Progenitor cell of endocrine pancreas (in vitro differentiated cells): Measurements from ENCODE around the gene ARHGEF4. TPM values are rescaled to one million over a fixed set of nuclear protein-coding genes. Genes with fewer than 3 reads are reported as not detected.
"Not testable (repeated sequence)": the region's sequence is repeated elsewhere in the genome, so short reads cannot be mapped to it uniquely, and the experiment has no call there.

Experiments
- DNase-seq: peaks from one replicate; pipeline ENCODE4 v3.0.0; 2021; ENCODE audit warnings: low spot score; ENCODE audit not compliant: unreplicated experiment
- H3K27ac Mint-ChIP-seq: 2 replicates; pipeline ENCODE4 v1.8.0; 2021; ENCODE audit warnings: mild to moderate bottlenecking, moderate library complexity, mixed read lengths
- H3K27me3 Mint-ChIP-seq: 2 replicates; pipeline ENCODE4 v1.8.0; 2021; ENCODE audit warnings: mixed read lengths
- H3K36me3 Mint-ChIP-seq: 2 replicates; pipeline ENCODE4 v1.8.0; 2022; ENCODE audit warnings: mixed read lengths; ENCODE audit not compliant: insufficient read depth
- H3K4me1 Mint-ChIP-seq: 2 replicates; pipeline ENCODE4 v1.8.0; 2021; ENCODE audit warnings: low read depth, mixed read lengths
- H3K4me3 Mint-ChIP-seq: 2 replicates; pipeline ENCODE4 v1.8.0; 2021; ENCODE audit warnings: low read depth, mild to moderate bottlenecking, moderate library complexity, mixed read lengths
- H3K9me3 Mint-ChIP-seq: 2 replicates; pipeline ENCODE4 v1.8.0; 2021; ENCODE audit warnings: low read depth, mixed read lengths
- CTCF ChIP-seq: fragments of 200-600 bp; sonication (generic); IDR thresholded peaks from one replicate; pipeline ENCODE4 v1.5.0; 2021; ENCODE audit warnings: antibody characterized with exemption, mild to moderate bottlenecking; ENCODE audit not compliant: unreplicated experiment
- total RNA-seq: library from RNA; stranded (reverse); gene quantifications from 2 replicates; pipeline ENCODE4 v1.2.1, GENCODE V29; 2021

The ARHGEF4 gene
- total RNA-seq, 1 donor from 2014 or later: 5.6 TPM

DNA sequence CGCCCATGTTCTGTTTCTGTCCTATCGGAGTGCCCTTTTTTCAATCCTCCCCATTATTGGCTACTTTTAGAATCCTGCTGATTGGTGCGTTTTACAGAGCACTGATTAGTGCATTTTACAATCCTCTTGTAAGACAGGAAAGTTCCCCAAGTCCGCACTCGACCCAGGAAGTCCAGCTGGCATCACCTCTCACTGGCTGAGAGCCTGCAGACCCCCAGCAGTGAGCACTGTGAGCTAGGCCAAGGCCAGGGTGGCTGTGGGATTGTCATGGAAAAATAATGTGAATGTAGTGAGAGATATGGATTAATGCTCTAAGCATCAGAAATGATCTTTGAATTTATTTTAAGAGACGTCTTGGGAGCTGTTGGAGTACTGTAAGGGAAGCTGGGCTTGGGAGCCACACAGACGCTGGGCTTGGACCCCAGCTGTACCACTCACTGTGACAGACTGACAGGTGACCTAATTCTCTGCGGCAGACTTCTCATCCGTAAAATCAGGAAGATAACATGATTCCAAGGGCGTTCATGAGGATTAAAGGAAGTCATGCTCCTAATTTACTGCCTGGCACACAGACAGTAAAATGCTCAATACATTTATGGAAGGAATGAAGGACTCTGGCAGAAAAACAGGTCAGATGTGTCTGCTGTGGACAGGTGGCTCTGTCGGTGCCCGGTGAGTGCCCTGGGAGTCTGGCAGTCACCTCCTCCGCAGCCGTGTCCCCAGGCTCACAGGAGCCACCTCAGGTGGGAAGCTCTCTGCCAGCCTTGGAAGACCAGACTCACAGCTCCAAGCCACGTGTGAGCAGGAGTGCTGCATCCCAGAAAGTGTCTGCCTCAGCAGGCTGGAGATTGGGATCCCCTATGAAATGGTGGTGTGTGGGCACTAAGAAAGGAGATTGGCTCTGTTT lies 151.1 kb downstream of the ARHGEF4 start:
- Mint-ChIP-seq H3K27me3 (peaks cover 12% of the 10 kb centered on the region), H3K27ac (no peak overlapping the region), H3K36me3 (peaks cover 2% of the 10 kb centered on the region), H3K4me1 (no peaks in the 10 kb centered on the region), H3K4me3 (no peak overlapping the region), H3K9me3 (peaks cover 6% of the 10 kb centered on the region)
- no peak for TF ChIP-seq CTCF
- DNase-seq: no peak

GRCh38 chr2:130991446-130991845 lies 154.7 kb downstream of the ARHGEF4 start:
- peaks cover 17% of the 10 kb centered on the region for H3K27me3 Mint-ChIP-seq
- H3K4me1 Mint-ChIP-seq, H3K9me3 Mint-ChIP-seq, H3K36me3 Mint-ChIP-seq, H3K27ac Mint-ChIP-seq, DNase-seq, H3K4me3 Mint-ChIP-seq: not testable (repeated sequence)

GRCh38 chr2:130992003-130992402 lies 155.3 kb downstream of the ARHGEF4 start:
- H3K36me3 Mint-ChIP-seq: not testable (repeated sequence)

DNA sequence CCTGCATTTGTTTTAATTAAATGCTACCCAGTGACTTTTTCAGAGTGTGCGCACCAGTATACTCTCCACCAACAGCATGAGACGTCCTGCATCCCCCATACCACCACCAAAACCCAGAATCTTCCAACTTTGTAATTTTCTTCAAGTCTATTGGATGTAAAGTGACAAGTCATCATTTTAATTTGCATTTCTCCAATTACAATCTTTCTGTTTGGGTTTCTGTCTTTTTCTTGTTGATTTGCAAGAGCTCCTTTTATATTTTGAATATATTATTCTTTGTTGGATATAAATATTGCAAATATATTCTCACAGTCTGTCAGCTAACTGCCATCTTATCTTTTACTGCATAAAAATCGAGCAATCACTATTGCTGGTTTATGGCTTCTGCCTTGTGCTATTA lies 160.0 kb downstream of the ARHGEF4 start:
- no peak for TF ChIP-seq CTCF
- H3K27ac Mint-ChIP-seq: no peak overlapping the region
- H3K4me1 Mint-ChIP-seq: no peaks in the 10 kb centered on the region
- peaks cover 3% of the 10 kb centered on the region for H3K9me3 Mint-ChIP-seq
- H3K4me3 Mint-ChIP-seq: no peak overlapping the region
- peaks cover 16% of the 10 kb centered on the region for H3K27me3 Mint-ChIP-seq
- H3K36me3 Mint-ChIP-seq: no peaks in the 10 kb centered on the region
- DNase-seq: no peak

More at GRCh38 chr2:130992003-130992402, 155.3 kb downstream of the ARHGEF4 start:
- H3K27me3 Mint-ChIP-seq: peaks cover 17% of the 10 kb centered on the region
- H3K4me1 Mint-ChIP-seq, DNase-seq, H3K4me3 Mint-ChIP-seq, H3K27ac Mint-ChIP-seq, H3K9me3 Mint-ChIP-seq: not testable (repeated sequence)

DNA sequence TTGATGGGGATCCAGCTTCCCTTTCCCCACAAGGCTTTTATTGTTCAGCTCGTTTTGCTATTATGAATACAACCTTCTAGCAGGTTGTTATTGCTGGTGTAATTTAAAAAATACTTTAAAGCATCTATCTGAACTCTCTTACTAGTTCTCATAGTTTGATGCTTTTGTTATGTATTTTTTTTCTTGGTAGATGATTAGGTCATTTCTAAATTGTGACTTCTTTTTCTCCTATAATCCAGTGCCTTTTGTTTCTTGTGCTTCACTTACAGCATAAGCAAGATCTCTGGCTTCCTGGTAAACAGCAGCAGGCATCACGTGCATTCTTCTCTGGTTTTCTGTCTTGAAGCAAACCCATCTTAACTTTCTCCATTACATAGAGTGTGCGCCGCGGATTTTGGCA lies 160.5 kb downstream of the ARHGEF4 start:
- H3K9me3 Mint-ChIP-seq: peaks cover 2% of the 10 kb centered on the region
- H3K4me1 Mint-ChIP-seq: no peaks in the 10 kb centered on the region
- H3K27me3 Mint-ChIP-seq: peaks cover 16% of the 10 kb centered on the region
- no peak overlapping the region for H3K27ac Mint-ChIP-seq
- no peak overlapping the region for H3K4me3 Mint-ChIP-seq
- no peak for DNase-seq
- TF ChIP-seq CTCF: no peak
- no peaks in the 10 kb centered on the region for H3K36me3 Mint-ChIP-seq

DNA sequence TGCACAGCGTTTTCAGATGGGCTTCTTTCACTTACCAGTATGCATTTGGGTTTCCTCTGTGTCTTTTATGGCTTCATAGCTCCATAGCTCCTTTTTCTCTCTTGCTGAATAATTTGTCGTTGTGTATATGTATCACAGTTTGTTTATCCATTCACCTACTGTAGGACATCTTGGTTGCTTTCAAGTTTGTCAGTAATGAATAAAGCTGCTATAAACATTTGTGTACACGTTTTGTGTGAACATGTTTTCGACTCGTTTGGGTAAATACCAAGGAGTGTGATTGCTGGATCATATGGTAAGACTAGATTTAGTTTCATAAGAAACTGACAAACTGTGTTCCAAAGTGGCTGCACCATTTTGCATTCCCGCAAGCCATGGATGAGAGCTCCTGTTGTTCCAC lies 161.8 kb downstream of the ARHGEF4 start:
- Mint-ChIP-seq H3K36me3 (no peaks in the 10 kb centered on the region), H3K9me3 (no peaks in the 10 kb centered on the region), H3K4me3 (no peak overlapping the region), H3K4me1 (no peaks in the 10 kb centered on the region), H3K27ac (no peak overlapping the region), H3K27me3 (peaks cover 19% of the 10 kb centered on the region)
- TF ChIP-seq CTCF: no peak
- DNase-seq: no peak
